Nephron (organoid): ENCODE measurements around the gene FREY1.
A peak's percentile ranks its signal among the peaks of the same experiment; 100 is the strongest.

Experiments
- H3K27ac Mint-ChIP-seq, 3 experiments: 2 replicates each; pipeline ENCODE4 v1.8.0; 2020; ENCODE audit warnings: mixed read lengths in 3 of 3, mild to moderate bottlenecking in 2 of 3, moderate library complexity in 1 of 3
- H3K27me3 Mint-ChIP-seq: 2 replicates; pipeline ENCODE4 v1.8.0; 2021; ENCODE audit warnings: low read depth, mild to moderate bottlenecking, moderate library complexity, mixed read lengths
- H3K36me3 Mint-ChIP-seq: 2 replicates; pipeline ENCODE4 v1.8.0; 2020; ENCODE audit warnings: low read depth, mixed read lengths
- H3K4me1 Mint-ChIP-seq: 2 replicates; pipeline ENCODE4 v1.8.0; 2020; ENCODE audit warnings: mixed read lengths
- H3K4me3 Mint-ChIP-seq, 3 experiments: 2 replicates each; pipeline ENCODE4 v1.8.0; 2020; ENCODE audit warnings: mild to moderate bottlenecking in 3 of 3, mixed read lengths in 3 of 3, moderate library complexity in 2 of 3
- H3K9me3 Mint-ChIP-seq: 2 replicates; pipeline ENCODE4 v1.8.0; 2020; ENCODE audit warnings: mixed read lengths
- CTCF ChIP-seq, 3 experiments: fragments of 200-600 bp; sonication (generic); IDR thresholded peaks; one replicate each; pipeline ENCODE4 v1.5.0; 2021; ENCODE audit warnings: antibody characterized with exemption in 3 of 3; ENCODE audit not compliant: unreplicated experiment in 3 of 3

The FREY1 gene

DNA sequence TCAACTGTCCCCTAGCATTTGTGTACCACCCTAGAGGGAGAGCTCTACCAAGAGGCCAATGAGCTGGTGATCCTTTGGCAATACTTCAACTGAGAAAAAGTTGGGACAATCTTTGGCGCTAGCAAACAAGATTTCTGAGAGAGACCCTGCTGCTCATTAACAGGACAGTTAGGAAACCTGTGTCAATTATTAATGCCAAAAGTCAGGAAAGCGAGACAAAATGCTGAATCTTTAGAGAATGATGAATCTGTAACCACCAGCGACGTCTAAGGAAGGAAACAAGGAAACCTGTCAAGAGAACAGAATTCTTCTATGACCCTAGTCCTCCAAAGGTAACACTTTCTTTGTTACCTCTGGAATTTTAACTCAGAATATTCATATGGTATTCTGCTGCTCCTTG is 35.3 kb upstream of the FREY1 start:
- no peak for TF ChIP-seq CTCF (IDR thresholded peaks at IDR 0.05; ENCODE audit: unreplicated experiment in 3 of 3)
- no peaks in the 10 kb centered on the region for H3K27me3 Mint-ChIP-seq
- H3K4me1 Mint-ChIP-seq, result peaks cover 5% of the 10 kb centered on the region

DNA sequence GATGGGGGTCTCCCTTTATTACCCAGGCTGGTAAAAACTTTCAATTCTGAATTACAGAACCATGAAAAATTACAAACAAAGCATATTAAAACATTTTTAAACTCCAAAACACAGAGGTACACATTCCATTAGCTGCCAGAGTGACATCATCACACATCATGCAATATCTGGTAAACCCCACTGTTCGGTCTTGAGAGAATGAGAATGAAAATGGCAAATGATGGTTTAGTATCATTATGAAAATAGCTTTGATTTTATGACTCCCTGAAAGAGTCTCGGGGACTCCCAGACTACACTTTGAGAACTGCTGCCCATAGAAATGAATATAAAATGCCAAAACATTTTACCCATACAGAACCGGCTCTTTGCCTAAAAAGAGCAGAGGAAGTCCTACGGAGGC is 34.2 kb upstream of the FREY1 start:
- Mint-ChIP-seq H3K4me3 (no peak overlapping the region), H3K27ac (no peak overlapping the region), H3K9me3 (no peaks in the 10 kb centered on the region), H3K27me3 (no peaks in the 10 kb centered on the region), H3K36me3 (peaks cover 58% of the 10 kb centered on the region), H3K4me1 (peaks cover 5% of the 10 kb centered on the region)
- no peak for TF ChIP-seq CTCF (IDR thresholded peaks at IDR 0.05; ENCODE audit: unreplicated experiment in 3 of 3)

More for the DNA sequence above, 35.3 kb upstream of the FREY1 start:
- Mint-ChIP-seq H3K27ac (peak overlapping the region in 1 of 3 experiments; percentile 40), H3K4me3 (no peak overlapping the region), H3K36me3 (peaks cover 60% of the 10 kb centered on the region), H3K9me3 (no peaks in the 10 kb centered on the region)

DNA sequence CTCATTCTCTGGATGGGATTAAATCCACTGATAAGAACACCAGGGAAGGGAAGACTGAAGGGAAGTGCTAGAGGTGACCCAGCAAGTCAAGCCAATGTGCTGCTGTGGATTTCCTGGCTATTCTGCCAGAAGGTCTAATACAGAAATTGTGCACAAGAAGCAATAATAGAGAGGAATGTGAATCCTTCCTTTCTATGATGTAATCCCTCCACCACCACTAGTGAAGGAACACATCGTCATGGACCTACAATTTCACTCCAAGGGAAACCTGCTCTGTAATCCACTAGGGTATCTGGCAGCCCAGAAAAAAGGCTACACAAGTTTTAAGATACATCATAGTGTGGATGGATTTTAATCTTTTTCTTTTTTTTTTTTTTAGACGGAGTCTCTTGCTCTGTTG is 32.8 kb upstream of the FREY1 start:
- peaks cover 45% of the 10 kb centered on the region for H3K36me3 Mint-ChIP-seq
- H3K9me3 Mint-ChIP-seq, result no peaks in the 10 kb centered on the region
- no peak overlapping the region for H3K4me3 Mint-ChIP-seq
- H3K27me3 Mint-ChIP-seq, result no peaks in the 10 kb centered on the region
- no peak overlapping the region for H3K27ac Mint-ChIP-seq
- H3K4me1 Mint-ChIP-seq, result no peaks in the 10 kb centered on the region
- no peak for TF ChIP-seq CTCF (IDR thresholded peaks at IDR 0.05; ENCODE audit: unreplicated experiment in 3 of 3)

- Mint-ChIP-seq H3K9me3 (no peaks in the 10 kb centered on the region), H3K4me3 (no peak overlapping the region), H3K36me3 (peaks cover 48% of the 10 kb centered on the region), H3K27me3 (no peaks in the 10 kb centered on the region), H3K4me1 (no peaks in the 10 kb centered on the region), H3K27ac (no peak overlapping the region)
- TF ChIP-seq CTCF (IDR thresholded peaks at IDR 0.05; ENCODE audit: unreplicated experiment in 3 of 3), result no peak
Measured at GRCh38 chr11:45937916-45938315, 30.8 kb upstream of the FREY1 start.

- no peak overlapping the region for H3K27ac Mint-ChIP-seq
- H3K4me3 Mint-ChIP-seq, result no peak overlapping the region
- H3K36me3 Mint-ChIP-seq, result peaks cover 46% of the 10 kb centered on the region
- no peak for TF ChIP-seq CTCF (IDR thresholded peaks at IDR 0.05; ENCODE audit: unreplicated experiment in 3 of 3)
- H3K27me3 Mint-ChIP-seq, result no peaks in the 10 kb centered on the region
- H3K9me3 Mint-ChIP-seq, result no peaks in the 10 kb centered on the region
- H3K4me1 Mint-ChIP-seq, result no peaks in the 10 kb centered on the region
Measured at GRCh38 chr11:45936511-45937054, 29.5 kb upstream of the FREY1 start.

GRCh38 chr11:45935349-45936064 is 28.4 kb upstream of the FREY1 start:
- H3K4me1 Mint-ChIP-seq, result no peaks in the 10 kb centered on the region

More at GRCh38 chr11:45935349-45936064, 28.4 kb upstream of the FREY1 start:
- Mint-ChIP-seq H3K4me3 (no peak overlapping the region), H3K9me3 (no peaks in the 10 kb centered on the region), H3K27me3 (no peaks in the 10 kb centered on the region), H3K27ac (no peak overlapping the region), H3K36me3 (peaks cover 42% of the 10 kb centered on the region)
- no peak for TF ChIP-seq CTCF (IDR thresholded peaks at IDR 0.05; ENCODE audit: unreplicated experiment in 3 of 3)
